ENCODE measurements around the gene EGFR.

EGFR gene

DNA sequence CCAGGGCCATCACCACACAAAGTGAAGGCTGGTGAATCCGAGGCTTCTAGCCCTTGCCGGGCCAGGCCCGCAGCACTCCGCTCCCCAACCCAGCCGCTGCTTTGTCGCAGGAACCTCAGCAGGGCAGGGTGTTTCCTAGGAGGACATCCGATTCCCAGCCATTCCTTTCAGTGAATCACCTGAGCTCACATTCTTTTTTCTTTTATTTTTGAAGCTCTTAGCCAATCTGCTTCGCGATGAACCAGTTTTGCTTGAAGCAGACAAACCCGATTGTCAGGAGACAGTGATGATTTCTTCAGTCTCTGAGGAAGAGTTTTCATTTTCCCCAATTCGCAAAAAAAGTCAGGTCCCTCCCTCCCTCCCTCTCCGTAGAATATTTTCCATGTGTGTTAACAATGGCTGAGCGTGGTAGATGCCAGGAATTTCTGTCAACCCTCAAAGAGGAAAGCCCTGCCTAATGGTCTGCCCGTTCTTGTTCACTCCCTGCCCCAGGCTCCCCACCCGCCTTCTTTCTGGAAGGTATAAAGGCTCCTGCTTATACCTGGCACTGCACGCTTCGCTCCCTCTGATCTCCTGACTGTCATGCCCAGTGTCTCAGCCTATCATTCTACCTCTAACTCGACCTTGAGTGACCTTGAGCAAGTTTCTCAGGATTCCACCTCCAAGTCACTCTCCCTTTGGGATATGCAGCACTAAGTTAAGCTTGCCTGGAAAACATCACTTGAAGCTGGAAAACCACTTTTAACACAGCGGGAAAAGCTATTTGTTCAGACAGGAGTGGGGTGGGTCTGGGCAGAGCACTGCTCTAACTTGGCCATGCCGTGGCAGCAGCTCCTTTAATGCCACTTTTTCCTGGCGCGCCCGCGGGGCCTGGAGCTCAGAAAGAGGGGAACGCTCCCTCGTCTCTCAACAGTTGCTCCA lies 35.1 kb downstream of the EGFR start:
- Histone ChIP-seq H3K4me3 (ENCODE audit: low read depth in 1 of 2, low read length in 2 of 2) (no peak overlapping the region), H3K79me2 (ENCODE audit: insufficient read depth, low read length) (no peaks in the 10 kb centered on the region), H3K27me3 (ENCODE audit: insufficient read depth, low read length, poor library complexity) (peaks cover 2% of the 10 kb centered on the region), H4K20me1 (ENCODE audit: insufficient read depth, low read length) (no peaks in the 10 kb centered on the region), H3K36me3 (ENCODE audit: insufficient read depth, low read length) (no peaks in the 10 kb centered on the region), H3K9me3 (ENCODE audit: insufficient read depth, low read length, severe bottlenecking) (no peaks in the 10 kb centered on the region), H3K9ac (ENCODE audit: low read depth, low read length) (no peak overlapping the region), H3K4me1 (ENCODE audit: insufficient read depth, low read length) (no peaks in the 10 kb centered on the region), H2AFZ (ENCODE audit: low read depth, low read length) (no peak overlapping the region), H3K27ac (ENCODE audit: low read length) (no peak overlapping the region), H3K4me2 (ENCODE audit: insufficient read depth, low read length) (no peak overlapping the region)
- DNase-seq (no peak), ATAC-seq (ENCODE audit: insufficient read depth, low read depth) (no peak)
- no peak for TF ChIP-seq EZH2 (IDR thresholded peaks at IDR 0.05; ENCODE audit: borderline replicate concordance, low read depth, low read length, severe bottlenecking)
- TF ChIP-seq, protein P1, sequence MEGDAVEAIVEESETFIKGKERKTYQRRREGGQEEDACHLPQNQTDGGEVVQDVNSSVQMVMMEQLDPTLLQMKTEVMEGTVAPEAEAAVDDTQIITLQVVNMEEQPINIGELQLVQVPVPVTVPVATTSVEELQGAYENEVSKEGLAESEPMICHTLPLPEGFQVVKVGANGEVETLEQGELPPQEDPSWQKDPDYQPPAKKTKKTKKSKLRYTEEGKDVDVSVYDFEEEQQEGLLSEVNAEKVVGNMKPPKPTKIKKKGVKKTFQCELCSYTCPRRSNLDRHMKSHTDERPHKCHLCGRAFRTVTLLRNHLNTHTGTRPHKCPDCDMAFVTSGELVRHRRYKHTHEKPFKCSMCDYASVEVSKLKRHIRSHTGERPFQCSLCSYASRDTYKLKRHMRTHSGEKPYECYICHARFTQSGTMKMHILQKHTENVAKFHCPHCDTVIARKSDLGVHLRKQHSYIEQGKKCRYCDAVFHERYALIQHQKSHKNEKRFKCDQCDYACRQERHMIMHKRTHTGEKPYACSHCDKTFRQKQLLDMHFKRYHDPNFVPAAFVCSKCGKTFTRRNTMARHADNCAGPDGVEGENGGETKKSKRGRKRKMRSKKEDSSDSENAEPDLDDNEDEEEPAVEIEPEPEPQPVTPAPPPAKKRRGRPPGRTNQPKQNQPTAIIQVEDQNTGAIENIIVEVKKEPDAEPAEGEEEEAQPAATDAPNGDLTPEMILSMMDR (IDR thresholded peaks at IDR 0.05; ENCODE audit: borderline replicate concordance, extremely low read depth, low read length, poor library complexity, severe bottlenecking) = no peak

DNA sequence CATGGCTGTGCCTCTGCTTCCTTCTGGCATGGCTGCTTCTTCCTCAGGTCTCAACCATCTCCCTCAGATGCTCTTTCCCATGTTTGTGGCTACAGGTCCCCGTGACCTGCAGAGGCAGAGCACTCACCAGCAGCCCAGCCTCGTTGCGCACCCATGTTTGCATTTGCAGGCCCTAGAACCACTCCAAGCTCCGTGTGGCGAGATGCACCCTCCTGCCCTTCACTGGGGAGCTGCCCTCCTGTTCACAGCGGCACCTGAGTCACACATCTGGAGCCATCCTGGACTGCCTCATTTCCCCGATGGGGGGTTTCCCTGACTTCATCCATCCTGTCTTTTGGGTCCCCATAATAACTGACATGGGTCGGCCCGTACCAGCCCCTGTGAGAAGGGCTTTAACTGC lies 35.9 kb downstream of the EGFR start:
- Histone ChIP-seq H3K27me3 (ENCODE audit: insufficient read depth, low read length, poor library complexity) (peaks cover 2% of the 10 kb centered on the region), H3K36me3 (ENCODE audit: insufficient read depth, low read length) (no peaks in the 10 kb centered on the region), H3K9ac (ENCODE audit: low read depth, low read length) (no peak overlapping the region), H3K9me3 (ENCODE audit: insufficient read depth, low read length, severe bottlenecking) (no peaks in the 10 kb centered on the region), H3K4me3 (ENCODE audit: low read depth in 1 of 2, low read length in 2 of 2) (no peak overlapping the region), H3K79me2 (ENCODE audit: insufficient read depth, low read length) (no peaks in the 10 kb centered on the region), H2AFZ (ENCODE audit: low read depth, low read length) (no peak overlapping the region), H4K20me1 (ENCODE audit: insufficient read depth, low read length) (no peaks in the 10 kb centered on the region), H3K4me1 (ENCODE audit: insufficient read depth, low read length) (no peaks in the 10 kb centered on the region), H3K27ac (ENCODE audit: low read length) (no peak overlapping the region), H3K4me2 (ENCODE audit: insufficient read depth, low read length) (no peak overlapping the region)
- DNase-seq (no peak), ATAC-seq (ENCODE audit: insufficient read depth, low read depth) (no peak)
- no peak for TF ChIP-seq EZH2 (IDR thresholded peaks at IDR 0.05; ENCODE audit: borderline replicate concordance, low read depth, low read length, severe bottlenecking)
- TF ChIP-seq, protein P1 (IDR thresholded peaks at IDR 0.05; ENCODE audit: borderline replicate concordance, extremely low read depth, low read length, poor library complexity, severe bottlenecking) = no peak

DNA sequence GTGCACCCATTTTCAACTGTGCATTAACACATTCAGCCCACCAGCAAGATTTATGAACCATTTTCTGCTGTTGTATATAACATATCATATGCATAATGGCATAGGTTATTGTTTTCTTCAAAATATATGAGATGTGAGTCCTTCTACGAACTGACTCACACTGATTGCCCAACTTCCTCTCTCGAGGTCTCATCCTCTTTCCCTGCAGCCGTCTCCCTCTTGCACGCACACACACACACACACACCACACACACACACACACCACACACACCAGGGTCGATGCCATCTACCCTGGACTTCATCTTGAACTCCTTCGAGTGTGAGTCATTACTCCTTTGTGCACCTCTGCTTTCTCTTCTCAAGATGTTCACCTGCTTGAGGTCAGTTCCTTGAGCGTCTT lies 36.7 kb downstream of the EGFR start:
- Histone ChIP-seq H3K79me2 (ENCODE audit: insufficient read depth, low read length) (no peaks in the 10 kb centered on the region), H2AFZ (ENCODE audit: low read depth, low read length) (no peak overlapping the region), H3K27ac (ENCODE audit: low read length) (no peak overlapping the region), H3K4me1 (ENCODE audit: insufficient read depth, low read length) (no peaks in the 10 kb centered on the region), H3K9ac (ENCODE audit: low read depth, low read length) (no peak overlapping the region), H3K4me2 (ENCODE audit: insufficient read depth, low read length) (no peak overlapping the region), H3K4me3 (ENCODE audit: low read depth in 1 of 2, low read length in 2 of 2) (no peak overlapping the region), H3K27me3 (ENCODE audit: insufficient read depth, low read length, poor library complexity) (peaks cover 2% of the 10 kb centered on the region), H4K20me1 (ENCODE audit: insufficient read depth, low read length) (no peaks in the 10 kb centered on the region), H3K9me3 (ENCODE audit: insufficient read depth, low read length, severe bottlenecking) (no peaks in the 10 kb centered on the region), H3K36me3 (ENCODE audit: insufficient read depth, low read length) (no peaks in the 10 kb centered on the region)
- DNase-seq (no peak), ATAC-seq (ENCODE audit: insufficient read depth, low read depth) (no peak)
- TF ChIP-seq EZH2 (IDR thresholded peaks at IDR 0.05; ENCODE audit: borderline replicate concordance, low read depth, low read length, severe bottlenecking) = no peak
- TF ChIP-seq, protein P1 (IDR thresholded peaks at IDR 0.05; ENCODE audit: borderline replicate concordance, extremely low read depth, low read length, poor library complexity, severe bottlenecking) = no peak
